Activated naive CD8-positive, alpha-beta T cell treated with anti-CD3 and anti-CD28 coated beads for 36 hours (primary cell): ENCODE measurements around the gene KIAA0586. TPM values are rescaled to one million over a fixed set of nuclear protein-coding genes. Genes with fewer than 3 reads are reported as not detected.
"Not testable (repeated sequence)": the region's sequence is repeated elsewhere in the genome, so short reads cannot be mapped to it uniquely, and the experiment has no call there.

Source experiments
- DNase-seq: peaks from one replicate; pipeline ENCODE4 v3.0.0; 2021
- H3K27ac Mint-ChIP-seq: one replicate; pipeline ENCODE4 v1.8.0; 2022; ENCODE audit warnings: mild to moderate bottlenecking, moderate library complexity, mixed read lengths
- H3K27me3 Mint-ChIP-seq: one replicate; pipeline ENCODE4 v1.8.0; 2022; ENCODE audit warnings: mild to moderate bottlenecking, mixed read lengths
- H3K36me3 Mint-ChIP-seq: one replicate; pipeline ENCODE4 v1.8.0; 2021; ENCODE audit warnings: mild to moderate bottlenecking, mixed read lengths
- H3K4me1 Mint-ChIP-seq: one replicate; pipeline ENCODE4 v1.8.0; 2021; ENCODE audit warnings: mixed read lengths
- H3K4me3 Mint-ChIP-seq: one replicate; pipeline ENCODE4 v1.8.0; 2022; ENCODE audit warnings: mild to moderate bottlenecking, moderate library complexity, mixed read lengths
- H3K9me3 Mint-ChIP-seq: one replicate; pipeline ENCODE4 v1.8.0; 2022; ENCODE audit warnings: mixed read lengths
- total RNA-seq, 2 experiments: library from RNA; stranded (reverse); gene quantifications; one replicate each; pipeline ENCODE4 v1.2.3, GENCODE V29; 2021

The KIAA0586 gene
- total RNA-seq, 2 experiments from 2014 or later, result 22.0 to 25.1 TPM

GRCh38 chr14:58428118-58428683 is 682 bp downstream of the KIAA0586 start:
- Mint-ChIP-seq H3K36me3 (peaks cover 22% of the 10 kb centered on the region), H3K4me1 (peaks cover 39% of the 10 kb centered on the region), H3K27me3 (peaks cover 6% of the 10 kb centered on the region), H3K4me3 (peak overlapping the region; percentile 89), H3K27ac (peak overlapping the region; percentile 98), H3K9me3 (no peaks in the 10 kb centered on the region)
- DNase-seq, result no peak

- H3K9me3 Mint-ChIP-seq, result no peaks in the 10 kb centered on the region
- peak overlapping the region; percentile 29 for H3K27ac Mint-ChIP-seq
- DNase-seq, result no peak
- peaks cover 16% of the 10 kb centered on the region for H3K36me3 Mint-ChIP-seq
- peaks cover 6% of the 10 kb centered on the region for H3K27me3 Mint-ChIP-seq
- H3K4me1 Mint-ChIP-seq, result peaks cover 31% of the 10 kb centered on the region
- H3K4me3 Mint-ChIP-seq, result no peak overlapping the region
Measured at GRCh38 chr14:58430156-58430555, 2.6 kb downstream of the KIAA0586 start.

- peaks cover 15% of the 10 kb centered on the region for H3K36me3 Mint-ChIP-seq
- no peak for DNase-seq
- no peaks in the 10 kb centered on the region for H3K9me3 Mint-ChIP-seq
- H3K4me3 Mint-ChIP-seq, result no peak overlapping the region
- no peak overlapping the region for H3K27ac Mint-ChIP-seq
- H3K27me3 Mint-ChIP-seq, result no peaks in the 10 kb centered on the region
- no peaks in the 10 kb centered on the region for H3K4me1 Mint-ChIP-seq
Measured at GRCh38 chr14:58439476-58439875, 12.0 kb downstream of the KIAA0586 start.

GRCh38 chr14:58444627-58445026 is 17.1 kb downstream of the KIAA0586 start:
- DNase-seq, result no peak
- Mint-ChIP-seq H3K36me3 (peaks cover 1% of the 10 kb centered on the region), H3K27me3 (no peaks in the 10 kb centered on the region), H3K9me3 (no peaks in the 10 kb centered on the region), H3K4me1 (no peaks in the 10 kb centered on the region), H3K4me3 (no peak overlapping the region), H3K27ac (no peak overlapping the region)

- DNase-seq, result no peak
- H3K36me3 Mint-ChIP-seq, result peaks cover 17% of the 10 kb centered on the region
- H3K4me3 Mint-ChIP-seq, result no peak overlapping the region
- H3K27ac Mint-ChIP-seq, result no peak overlapping the region
- no peaks in the 10 kb centered on the region for H3K27me3 Mint-ChIP-seq
- no peaks in the 10 kb centered on the region for H3K9me3 Mint-ChIP-seq
- H3K4me1 Mint-ChIP-seq, result no peaks in the 10 kb centered on the region
Measured at GRCh38 chr14:58455593-58456265, 28.2 kb downstream of the KIAA0586 start.

GRCh38 chr14:58460772-58461171 is 33.3 kb downstream of the KIAA0586 start:
- H3K27me3 Mint-ChIP-seq, result no peaks in the 10 kb centered on the region
- no peak overlapping the region for H3K27ac Mint-ChIP-seq
- no peak for DNase-seq

GRCh38 chr14:58463147-58463546 is 35.6 kb downstream of the KIAA0586 start:
- Mint-ChIP-seq H3K9me3 (no peaks in the 10 kb centered on the region), H3K36me3 (peaks cover 4% of the 10 kb centered on the region), H3K4me3 (no peak overlapping the region), H3K27me3 (no peaks in the 10 kb centered on the region), H3K4me1 (peaks cover 2% of the 10 kb centered on the region), H3K27ac (no peak overlapping the region)
- DNase-seq, result no peak

More at GRCh38 chr14:58460772-58461171, 33.3 kb downstream of the KIAA0586 start:
- Mint-ChIP-seq H3K4me1 (peaks cover 2% of the 10 kb centered on the region), H3K9me3 (no peaks in the 10 kb centered on the region), H3K36me3 (peaks cover 6% of the 10 kb centered on the region), H3K4me3 (no peak overlapping the region)

GRCh38 chr14:58464652-58465051 is 37.1 kb downstream of the KIAA0586 start:
- no peaks in the 10 kb centered on the region for H3K27me3 Mint-ChIP-seq
- peaks cover 4% of the 10 kb centered on the region for H3K36me3 Mint-ChIP-seq
- no peaks in the 10 kb centered on the region for H3K9me3 Mint-ChIP-seq
- DNase-seq, result no peak
- no peak overlapping the region for H3K4me3 Mint-ChIP-seq
- H3K4me1 Mint-ChIP-seq, result peaks cover 2% of the 10 kb centered on the region
- no peak overlapping the region for H3K27ac Mint-ChIP-seq

- DNase-seq, result no peak
- H3K27me3 Mint-ChIP-seq, result no peaks in the 10 kb centered on the region
- H3K36me3 Mint-ChIP-seq, result peaks cover 4% of the 10 kb centered on the region
- H3K9me3 Mint-ChIP-seq, result no peaks in the 10 kb centered on the region
- H3K27ac Mint-ChIP-seq, result no peak overlapping the region
- no peak overlapping the region for H3K4me3 Mint-ChIP-seq
- peaks cover 2% of the 10 kb centered on the region for H3K4me1 Mint-ChIP-seq
Measured at GRCh38 chr14:58465421-58465820, 37.9 kb downstream of the KIAA0586 start.

GRCh38 chr14:58466459-58466858 is 38.9 kb downstream of the KIAA0586 start:
- no peaks in the 10 kb centered on the region for H3K27me3 Mint-ChIP-seq
- H3K27ac Mint-ChIP-seq, result no peak overlapping the region
- H3K4me3 Mint-ChIP-seq, result no peak overlapping the region
- H3K9me3 Mint-ChIP-seq, result no peaks in the 10 kb centered on the region
- DNase-seq, result no peak
- peaks cover 4% of the 10 kb centered on the region for H3K36me3 Mint-ChIP-seq
- H3K4me1 Mint-ChIP-seq, result peaks cover 2% of the 10 kb centered on the region

GRCh38 chr14:58467575-58467974 is 40.1 kb downstream of the KIAA0586 start:
- peaks cover 2% of the 10 kb centered on the region for H3K4me1 Mint-ChIP-seq
- H3K36me3 Mint-ChIP-seq, result peaks cover 4% of the 10 kb centered on the region
- no peaks in the 10 kb centered on the region for H3K27me3 Mint-ChIP-seq
- DNase-seq, result no peak
- no peak overlapping the region for H3K27ac Mint-ChIP-seq
- no peak overlapping the region for H3K4me3 Mint-ChIP-seq
- no peaks in the 10 kb centered on the region for H3K9me3 Mint-ChIP-seq

GRCh38 chr14:58469309-58469708 is 41.8 kb downstream of the KIAA0586 start:
- Mint-ChIP-seq H3K4me1 (no peaks in the 10 kb centered on the region), H3K9me3 (no peaks in the 10 kb centered on the region), H3K27me3 (no peaks in the 10 kb centered on the region), H3K36me3 (peaks cover 2% of the 10 kb centered on the region), H3K4me3 (no peak overlapping the region), H3K27ac (no peak overlapping the region)
- DNase-seq, result no peak

GRCh38 chr14:58476320-58476719 is 48.8 kb downstream of the KIAA0586 start:
- Mint-ChIP-seq H3K4me1 (no peaks in the 10 kb centered on the region), H3K36me3 (peaks cover 20% of the 10 kb centered on the region)

GRCh38 chr14:58477653-58478052 is 50.1 kb downstream of the KIAA0586 start:
- H3K4me1 Mint-ChIP-seq, result no peaks in the 10 kb centered on the region
- H3K27ac Mint-ChIP-seq, result no peak overlapping the region
- DNase-seq, result no peak
- no peaks in the 10 kb centered on the region for H3K9me3 Mint-ChIP-seq
- H3K36me3 Mint-ChIP-seq, result peaks cover 21% of the 10 kb centered on the region
- no peaks in the 10 kb centered on the region for H3K27me3 Mint-ChIP-seq
- no peak overlapping the region for H3K4me3 Mint-ChIP-seq

More at GRCh38 chr14:58476320-58476719, 48.8 kb downstream of the KIAA0586 start:
- no peak overlapping the region for H3K27ac Mint-ChIP-seq
- no peaks in the 10 kb centered on the region for H3K9me3 Mint-ChIP-seq
- no peak overlapping the region for H3K4me3 Mint-ChIP-seq
- no peak for DNase-seq
- no peaks in the 10 kb centered on the region for H3K27me3 Mint-ChIP-seq

GRCh38 chr14:58478329-58478728 is 50.8 kb downstream of the KIAA0586 start:
- H3K9me3 Mint-ChIP-seq, H3K4me3 Mint-ChIP-seq, DNase-seq, H3K27me3 Mint-ChIP-seq, H3K27ac Mint-ChIP-seq, H3K4me1 Mint-ChIP-seq: not testable (repeated sequence)
- H3K36me3 Mint-ChIP-seq, result peaks cover 21% of the 10 kb centered on the region

- no peaks in the 10 kb centered on the region for H3K4me1 Mint-ChIP-seq
- no peak for DNase-seq
- no peak overlapping the region for H3K4me3 Mint-ChIP-seq
- H3K36me3 Mint-ChIP-seq, result peaks cover 18% of the 10 kb centered on the region
- H3K27me3 Mint-ChIP-seq, result no peaks in the 10 kb centered on the region
- no peak overlapping the region for H3K27ac Mint-ChIP-seq
- H3K9me3 Mint-ChIP-seq, result no peaks in the 10 kb centered on the region
Measured at GRCh38 chr14:58479975-58480374, 52.5 kb downstream of the KIAA0586 start.
